Fibroblast of lung (primary cell): ENCODE results near the gene OR6B2.

Source experiments
- EZH2 ChIP-seq: IDR thresholded peaks from 2 replicates; pipeline ENCODE4 v1.5.1; 2012; ENCODE audit warnings: low read length, control low read depth, mild to moderate bottlenecking; ENCODE audit errors: missing control alignments
- TF ChIP-seq, protein P1 (sequence below), 2 donors: IDR thresholded peaks in 1 of 2; conservative IDR thresholded peaks in 1 of 2; 1 replicate in 1 of 2; 2 replicates in 1 of 2; pipeline ENCODE4 v1.5.1; 2011 to 2012; ENCODE audit warnings: low read length in 2 of 2, control low read depth in 1 of 2, inconsistent platforms in 1 of 2, low read depth in 1 of 2, mild to moderate bottlenecking in 1 of 2

DNA sequence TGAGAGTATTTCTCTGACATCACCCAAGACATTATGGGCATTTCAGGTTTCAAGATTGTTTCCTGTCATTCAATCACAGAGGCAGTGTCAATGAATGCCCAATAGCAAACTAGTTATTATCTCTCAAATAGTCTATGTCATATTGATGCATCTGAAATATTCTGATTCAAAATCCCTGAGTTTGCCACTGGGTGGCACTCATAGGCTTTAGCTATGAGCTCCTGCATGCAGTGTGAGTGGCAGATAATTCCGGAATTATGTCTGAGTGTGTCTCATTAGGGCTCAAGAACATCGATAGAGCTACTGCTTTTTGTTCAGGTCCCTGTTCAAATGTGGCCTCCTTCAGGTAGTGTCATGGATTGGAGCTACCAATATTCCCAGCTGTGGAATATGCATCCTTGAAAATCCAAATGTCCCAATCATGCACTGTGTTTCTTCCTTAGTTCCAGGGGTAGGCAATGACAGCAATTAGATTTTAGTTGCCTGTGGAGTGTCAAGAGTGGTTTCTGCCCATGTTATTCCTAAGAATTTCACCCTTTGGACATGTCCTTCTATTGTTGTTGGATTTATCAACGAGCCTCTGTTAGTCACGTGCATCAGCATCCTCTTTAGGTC is 30.9 kb upstream of the OR6B2 start:
- TF ChIP-seq, protein P1, sequence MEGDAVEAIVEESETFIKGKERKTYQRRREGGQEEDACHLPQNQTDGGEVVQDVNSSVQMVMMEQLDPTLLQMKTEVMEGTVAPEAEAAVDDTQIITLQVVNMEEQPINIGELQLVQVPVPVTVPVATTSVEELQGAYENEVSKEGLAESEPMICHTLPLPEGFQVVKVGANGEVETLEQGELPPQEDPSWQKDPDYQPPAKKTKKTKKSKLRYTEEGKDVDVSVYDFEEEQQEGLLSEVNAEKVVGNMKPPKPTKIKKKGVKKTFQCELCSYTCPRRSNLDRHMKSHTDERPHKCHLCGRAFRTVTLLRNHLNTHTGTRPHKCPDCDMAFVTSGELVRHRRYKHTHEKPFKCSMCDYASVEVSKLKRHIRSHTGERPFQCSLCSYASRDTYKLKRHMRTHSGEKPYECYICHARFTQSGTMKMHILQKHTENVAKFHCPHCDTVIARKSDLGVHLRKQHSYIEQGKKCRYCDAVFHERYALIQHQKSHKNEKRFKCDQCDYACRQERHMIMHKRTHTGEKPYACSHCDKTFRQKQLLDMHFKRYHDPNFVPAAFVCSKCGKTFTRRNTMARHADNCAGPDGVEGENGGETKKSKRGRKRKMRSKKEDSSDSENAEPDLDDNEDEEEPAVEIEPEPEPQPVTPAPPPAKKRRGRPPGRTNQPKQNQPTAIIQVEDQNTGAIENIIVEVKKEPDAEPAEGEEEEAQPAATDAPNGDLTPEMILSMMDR (conservative IDR thresholded peaks at IDR 0.05 in 1 of 2, IDR thresholded peaks at IDR 0.05 in 1 of 2; ENCODE audit: low read depth in 1 of 2, low read length in 2 of 2) = peak; percentile 67 to 73
- TF ChIP-seq EZH2 = no peak
